Transverse colon (tissue), 4 donors: ENCODE data around the gene STAC3. TPM values are rescaled to one million over a fixed set of nuclear protein-coding genes. Genes with fewer than 3 reads are reported as not detected.

Experiments used
- DNase-seq: peaks from one replicate; pipeline ENCODE4 v3.0.0-alpha.2; 2019
- H3K27ac ChIP-seq, 4 donors: fragments of 200-600 bp; sonication (generic); 2 replicates each; pipeline ENCODE4 v1.5.1; 2016 to 2018; ENCODE audit warnings: inconsistent platforms in 4 of 4
- H3K27me3 ChIP-seq: fragments of 200-600 bp; sonication (generic); 2 replicates; pipeline ENCODE4 v1.5.1; 2017; ENCODE audit warnings: inconsistent platforms
- H3K36me3 ChIP-seq, 4 donors: fragments of 200-600 bp; sonication (generic); 2 replicates each; pipeline ENCODE4 v1.5.1; 2017 to 2019; ENCODE audit warnings: inconsistent platforms in 4 of 4
- H3K4me1 ChIP-seq, 4 donors: fragments of 200-600 bp; sonication (generic); 2 replicates each; pipeline ENCODE4 v1.5.1; 2017 to 2020; ENCODE audit warnings: inconsistent platforms in 4 of 4
- H3K4me3 ChIP-seq, 4 donors: fragments of 200-600 bp; sonication (generic); 1 replicate in 1 of 4; 2 replicates in 3 of 4; pipeline versions ENCODE4 v1.5.1 to v1.6.1; 2017 to 2019; ENCODE audit warnings: inconsistent platforms in 4 of 4
- H3K9me3 ChIP-seq, 2 donors: fragments of 200-600 bp; sonication (generic); 2 replicates each; pipeline ENCODE4 v1.5.1; 2017 to 2019; ENCODE audit warnings: inconsistent platforms in 2 of 2
- CTCF ChIP-seq, 5 experiments: fragments of 200-600 bp in 3 of 5; fragments of 450-650 bp in 2 of 5; sonication (generic) in 3 of 5; IDR thresholded peaks; 1 replicate in 2 of 5; 2 replicates in 3 of 5; pipeline ENCODE4 v1.5.1; 2016 to 2017; ENCODE audit warnings: antibody characterized with exemption in 5 of 5, inconsistent platforms in 3 of 5, mild to moderate bottlenecking in 2 of 5, moderate library complexity in 1 of 5
- EP300 ChIP-seq: sonication (generic); formaldehyde crosslinking; IDR thresholded peaks from one replicate; pipeline ENCODE4 v1.6.1; 2017; ENCODE audit warnings: antibody characterized with exemption, low read depth
- POLR2A ChIP-seq: fragments of 450-650 bp; IDR thresholded peaks from one replicate; pipeline ENCODE4 v1.6.1; 2016; ENCODE audit warnings: antibody characterized with exemption, mild to moderate bottlenecking, moderate library complexity
- POLR2AphosphoS5 ChIP-seq, 3 donors: sonication (generic); formaldehyde crosslinking; IDR thresholded peaks; one replicate each; pipeline ENCODE4 v1.6.1; 2016; ENCODE audit warnings: antibody characterized with exemption in 3 of 3
- WGBS, 2 donors: methylation state at CpG; one replicate each; pipeline ENCODE4 v1.1.5; 2018; ENCODE audit warnings: low coverage in 1 of 2; 5-methylcytosine and 5-hydroxymethylcytosine counted together
- in situ Hi-C, 4 donors: fragments of 200-750 bp; cut with MboI; loops; one replicate each; pipeline versions ENCODE4 v1.15.0 to v1.15.1; 2017; ENCODE audit warnings: low sequenced_read_pairs in 3 of 4, low pct_ligation_motif_present in 1 of 4, low pct_unique_long_range_greater_than_20kb in 1 of 4
- intact Hi-C: fragments of 100-400 bp; cut with DNase I; formaldehyde crosslinking; loops from one replicate; pipeline ENCODE4 v1.15.1; 2023; ENCODE audit warnings: low total_unique reads
- total RNA-seq, 4 donors: library from RNA; depleted of rRNA; stranded (reverse); fragments of >200 nt; gene quantifications; one replicate each; pipeline ENCODE4 v1.1.0, GENCODE V29; 2016

STAC3 gene
- total RNA-seq, 4 donors from 2014 or later = 1.8 to 3.3 (median 1.9) TPM

GRCh38 chr12:57263096-57263495, 12.1 kb upstream of the STAC3 start:
- peaks cover 0 to 36% (median 12%) of the 10 kb centered on the region in 4 donors for H3K36me3 ChIP-seq

GRCh38 chr12:57262126-57262822, 11.3 kb upstream of the STAC3 start:
- H3K9me3 ChIP-seq = no peaks in the 10 kb centered on the region
- TF ChIP-seq POLR2AphosphoS5 (IDR thresholded peaks at IDR 0.05) (no peak), POLR2A (no peak)
- H3K36me3 ChIP-seq = peaks cover 0 to 36% (median 11%) of the 10 kb centered on the region in 4 donors
- H3K4me1 ChIP-seq = no peaks in the 10 kb centered on the region
- no peak for DNase-seq
- intact Hi-C loops = loop anchor here (5.0 kb wide), 1 partner anchor 190 kb away; no protein-coding TSS in a partner anchor
- no peaks in the 10 kb centered on the region for H3K27me3 ChIP-seq
- no peak overlapping the region for H3K4me3 ChIP-seq
- no peak overlapping the region for H3K27ac ChIP-seq
- in situ Hi-C loops = no loop called here
- WGBS, 2 donors = 92% methylated on average over 1 to 3 of the region's 3 CpGs

More at GRCh38 chr12:57263096-57263495, 12.1 kb upstream of the STAC3 start:
- in situ Hi-C loops = no loop called here
- WGBS, 2 donors = 83 to 84% methylated on average over 2 of the region's 2 CpGs
- intact Hi-C loops = loop anchor here (5.0 kb wide), 1 partner anchor 189 kb away; no protein-coding TSS in a partner anchor
- Histone ChIP-seq H3K27ac (no peak overlapping the region), H3K4me1 (no peaks in the 10 kb centered on the region), H3K27me3 (no peaks in the 10 kb centered on the region), H3K9me3 (no peaks in the 10 kb centered on the region), H3K4me3 (no peak overlapping the region)
- TF ChIP-seq CTCF (IDR thresholded peaks at IDR 0.05) = no peak
- no peak for TF ChIP-seq POLR2A
- no peak for TF ChIP-seq EP300
- TF ChIP-seq POLR2AphosphoS5 (IDR thresholded peaks at IDR 0.05) = no peak
- no peak for DNase-seq

- Histone ChIP-seq H3K9me3 (no peaks in the 10 kb centered on the region), H3K27me3 (no peaks in the 10 kb centered on the region), H3K4me3 (no peak overlapping the region), H3K36me3 (peaks cover 0 to 38% (median 14%) of the 10 kb centered on the region in 4 donors), H3K4me1 (no peaks in the 10 kb centered on the region), H3K27ac (no peak overlapping the region)
- in situ Hi-C loops (no loop called here), intact Hi-C loops (loop anchor here (5.0 kb wide), 1 partner anchor 191 kb away; no protein-coding TSS in a partner anchor)
- DNase-seq = no peak
- 60 to 83% methylated on average over 2 of the region's 2 CpGs for WGBS, 2 donors
- TF ChIP-seq CTCF (IDR thresholded peaks at IDR 0.05) = no peak
- TF ChIP-seq POLR2A = no peak
- TF ChIP-seq EP300 = no peak
- TF ChIP-seq POLR2AphosphoS5 (IDR thresholded peaks at IDR 0.05) = no peak
Measured at GRCh38 chr12:57261428-57261865, 10.5 kb upstream of the STAC3 start.

- Histone ChIP-seq H3K9me3 (no peaks in the 10 kb centered on the region), H3K27me3 (no peaks in the 10 kb centered on the region), H3K4me1 (no peaks in the 10 kb centered on the region), H3K4me3 (no peak overlapping the region), H3K36me3 (peaks cover 0 to 38% (median 17%) of the 10 kb centered on the region in 4 donors), H3K27ac (no peak overlapping the region)
- DNase-seq = no peak
- in situ Hi-C loops (no loop called here), intact Hi-C loops (loop anchor here (5.0 kb wide), 1 partner anchor 192 kb away; no protein-coding TSS in a partner anchor)
- no peak for TF ChIP-seq CTCF (IDR thresholded peaks at IDR 0.05)
- no peak for TF ChIP-seq EP300
- TF ChIP-seq POLR2AphosphoS5 (IDR thresholded peaks at IDR 0.05) = no peak
- TF ChIP-seq POLR2A = no peak
- WGBS, 2 donors = 90 to 92% methylated on average over 3 to 4 of the region's 4 CpGs
Measured at GRCh38 chr12:57260366-57260765, 9.4 kb upstream of the STAC3 start.
